K562 (cell line): ENCODE measurements around the gene RNGTT.

Source experiments
- ARID1B ChIP-seq: fragments of 450-650 bp; IDR thresholded peaks from 2 replicates; pipeline ENCODE4 v1.6.1; 2016; ENCODE audit warnings: antibody characterized with exemption, mild to moderate bottlenecking, inconsistent platforms
- JUNB ChIP-seq: fragments of 450-650 bp; formaldehyde crosslinking; conservative IDR thresholded peaks from 2 replicates; pipeline ENCODE4 v1.4.0; 2020; ENCODE audit warnings: mild to moderate bottlenecking
- KLF13 ChIP-seq: fragments of 450-650 bp; IDR thresholded peaks from 2 replicates; pipeline ENCODE4 v1.6.1; 2016; ENCODE audit warnings: missing genetic modification characterization, low read depth, mild to moderate bottlenecking, missing compliant biosample characterization, moderate library complexity, borderline replicate concordance
- MEIS2 ChIP-seq: fragments of 450-650 bp; IDR thresholded peaks from 2 replicates; pipeline ENCODE4 v1.6.1; 2014; ENCODE audit warnings: mild to moderate bottlenecking; ENCODE audit not compliant: partially characterized antibody
- NRF1 ChIP-seq, 2 experiments: fragments of 450-650 bp; IDR thresholded peaks in 1 of 2; conservative IDR thresholded peaks in 1 of 2; 2 replicates each; pipeline ENCODE4 v1.6.1; 2014; ENCODE audit warnings: mild to moderate bottlenecking in 2 of 2
- SMARCE1 ChIP-seq: fragments of 450-650 bp; IDR thresholded peaks from 2 replicates; pipeline ENCODE4 v1.7.1; 2016; ENCODE audit warnings: mild to moderate bottlenecking
- ZNF41 ChIP-seq: fragments of 250-450 bp; sonication (Bioruptor Pico); conservative IDR thresholded peaks from 2 replicates; pipeline ENCODE4 v1.4.0; 2020; ENCODE audit warnings: mild to moderate bottlenecking
- ZNF644 ChIP-seq: fragments of 200-800 bp; sonication (Bioruptor generic); IDR thresholded peaks from 2 replicates; pipeline ENCODE4 v1.6.1; 2016; ENCODE audit warnings: low read depth, missing genetic modification characterization, missing compliant biosample characterization
- TF ChIP-seq, protein P1 (sequence below): sonication (generic); formaldehyde crosslinking; IDR thresholded peaks from 2 replicates; pipeline ENCODE4 v1.9.0; 2022; ENCODE audit warnings: mild to moderate bottlenecking, missing genetic modification reagents
- TF ChIP-seq, protein P2 (sequence below), 3 experiments: IDR thresholded peaks in 2 of 3; conservative IDR thresholded peaks in 1 of 3; 2 replicates each; pipeline ENCODE4 v1.5.1; 2011 to 2012; ENCODE audit warnings: low read length in 3 of 3, mild to moderate bottlenecking in 3 of 3, control low read depth in 2 of 3, improper control_type of control experiment in 1 of 3, inconsistent platforms in 1 of 3, low read depth in 1 of 3, mixed read lengths in 1 of 3, moderate library complexity in 1 of 3; ENCODE audit not compliant: insufficient read depth in 2 of 3
- TF ChIP-seq, protein P3 (sequence below): fragments of 250-450 bp; sonication (Bioruptor Pico); IDR thresholded peaks from 2 replicates; pipeline ENCODE4 v1.5.0; 2020; ENCODE audit warnings: mild to moderate bottlenecking
- TF ChIP-seq, protein P4 (sequence below): fragments of 450-650 bp; IDR thresholded peaks from 2 replicates; pipeline ENCODE4 v1.6.1; 2016
- TF ChIP-seq, protein P5 (sequence below): fragments of 250-450 bp; sonication (Bioruptor Pico); IDR thresholded peaks from 2 replicates; pipeline ENCODE4 v1.5.0; 2022; ENCODE audit warnings: mild to moderate bottlenecking
- TF ChIP-seq, protein P6 (sequence below): sonication (generic); formaldehyde crosslinking; IDR thresholded peaks from 2 replicates; pipeline ENCODE4 v1.8.1; 2022; ENCODE audit warnings: missing genetic modification reagents

DNA sequence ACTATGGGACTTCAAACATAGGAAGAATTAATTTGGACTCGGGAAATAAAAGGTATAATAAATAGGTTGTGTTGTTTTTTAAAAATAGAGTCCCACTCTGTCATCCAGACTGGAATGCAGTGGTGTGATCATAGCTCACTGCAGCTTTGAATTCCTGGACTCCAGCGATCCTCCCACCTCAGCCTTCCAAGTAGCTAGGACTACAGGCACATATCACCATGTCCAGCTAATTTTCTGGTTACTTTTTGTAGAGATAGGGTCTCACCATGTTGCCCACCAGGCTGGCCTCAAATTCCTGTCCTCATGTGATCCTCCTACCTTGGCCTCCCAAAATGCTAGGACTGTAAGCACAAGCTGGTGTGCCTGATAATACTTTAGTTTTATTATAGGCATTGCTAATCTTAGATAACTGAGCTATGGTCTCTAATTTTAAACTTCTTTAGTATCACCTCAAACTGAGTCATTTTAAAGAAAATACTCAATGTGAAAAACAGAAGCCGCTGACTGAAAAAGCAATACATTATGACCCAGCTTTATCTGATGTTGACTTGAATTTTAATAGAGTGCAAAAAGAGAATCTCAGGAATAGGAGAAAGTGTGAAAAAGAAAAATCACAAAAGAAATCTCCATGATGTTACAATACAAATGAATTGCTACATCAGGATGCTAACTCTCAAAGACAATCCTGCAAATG is 251.0 kb downstream of the RNGTT start:
- no peak for TF ChIP-seq ARID1B
- TF ChIP-seq, protein P1, sequence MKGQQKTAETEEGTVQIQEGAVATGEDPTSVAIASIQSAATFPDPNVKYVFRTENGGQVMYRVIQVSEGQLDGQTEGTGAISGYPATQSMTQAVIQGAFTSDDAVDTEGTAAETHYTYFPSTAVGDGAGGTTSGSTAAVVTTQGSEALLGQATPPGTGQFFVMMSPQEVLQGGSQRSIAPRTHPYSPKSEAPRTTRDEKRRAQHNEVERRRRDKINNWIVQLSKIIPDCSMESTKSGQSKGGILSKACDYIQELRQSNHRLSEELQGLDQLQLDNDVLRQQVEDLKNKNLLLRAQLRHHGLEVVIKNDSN (CRISPR knock-in tag), result no peak
- no peak for TF ChIP-seq JUNB (CRISPR knock-in tag)
- TF ChIP-seq, protein P2, sequence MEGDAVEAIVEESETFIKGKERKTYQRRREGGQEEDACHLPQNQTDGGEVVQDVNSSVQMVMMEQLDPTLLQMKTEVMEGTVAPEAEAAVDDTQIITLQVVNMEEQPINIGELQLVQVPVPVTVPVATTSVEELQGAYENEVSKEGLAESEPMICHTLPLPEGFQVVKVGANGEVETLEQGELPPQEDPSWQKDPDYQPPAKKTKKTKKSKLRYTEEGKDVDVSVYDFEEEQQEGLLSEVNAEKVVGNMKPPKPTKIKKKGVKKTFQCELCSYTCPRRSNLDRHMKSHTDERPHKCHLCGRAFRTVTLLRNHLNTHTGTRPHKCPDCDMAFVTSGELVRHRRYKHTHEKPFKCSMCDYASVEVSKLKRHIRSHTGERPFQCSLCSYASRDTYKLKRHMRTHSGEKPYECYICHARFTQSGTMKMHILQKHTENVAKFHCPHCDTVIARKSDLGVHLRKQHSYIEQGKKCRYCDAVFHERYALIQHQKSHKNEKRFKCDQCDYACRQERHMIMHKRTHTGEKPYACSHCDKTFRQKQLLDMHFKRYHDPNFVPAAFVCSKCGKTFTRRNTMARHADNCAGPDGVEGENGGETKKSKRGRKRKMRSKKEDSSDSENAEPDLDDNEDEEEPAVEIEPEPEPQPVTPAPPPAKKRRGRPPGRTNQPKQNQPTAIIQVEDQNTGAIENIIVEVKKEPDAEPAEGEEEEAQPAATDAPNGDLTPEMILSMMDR (IDR thresholded peaks at IDR 0.05 in 2 of 3, conservative IDR thresholded peaks at IDR 0.05 in 1 of 3; ENCODE audit: insufficient read depth in 2 of 3, low read depth in 1 of 3, low read length in 3 of 3), result no peak
- TF ChIP-seq, protein P3, sequence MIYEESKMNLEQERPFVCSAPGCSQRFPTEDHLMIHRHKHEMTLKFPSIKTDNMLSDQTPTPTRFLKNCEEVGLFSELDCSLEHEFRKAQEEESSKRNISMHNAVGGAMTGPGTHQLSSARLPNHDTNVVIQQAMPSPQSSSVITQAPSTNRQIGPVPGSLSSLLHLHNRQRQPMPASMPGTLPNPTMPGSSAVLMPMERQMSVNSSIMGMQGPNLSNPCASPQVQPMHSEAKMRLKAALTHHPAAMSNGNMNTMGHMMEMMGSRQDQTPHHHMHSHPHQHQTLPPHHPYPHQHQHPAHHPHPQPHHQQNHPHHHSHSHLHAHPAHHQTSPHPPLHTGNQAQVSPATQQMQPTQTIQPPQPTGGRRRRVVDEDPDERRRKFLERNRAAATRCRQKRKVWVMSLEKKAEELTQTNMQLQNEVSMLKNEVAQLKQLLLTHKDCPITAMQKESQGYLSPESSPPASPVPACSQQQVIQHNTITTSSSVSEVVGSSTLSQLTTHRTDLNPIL, result no peak
- TF ChIP-seq ZNF644, result no peak
- no peak for TF ChIP-seq NRF1 (conservative IDR thresholded peaks at IDR 0.05 in 1 of 2, IDR thresholded peaks at IDR 0.05 in 1 of 2)
- TF ChIP-seq, protein P4, sequence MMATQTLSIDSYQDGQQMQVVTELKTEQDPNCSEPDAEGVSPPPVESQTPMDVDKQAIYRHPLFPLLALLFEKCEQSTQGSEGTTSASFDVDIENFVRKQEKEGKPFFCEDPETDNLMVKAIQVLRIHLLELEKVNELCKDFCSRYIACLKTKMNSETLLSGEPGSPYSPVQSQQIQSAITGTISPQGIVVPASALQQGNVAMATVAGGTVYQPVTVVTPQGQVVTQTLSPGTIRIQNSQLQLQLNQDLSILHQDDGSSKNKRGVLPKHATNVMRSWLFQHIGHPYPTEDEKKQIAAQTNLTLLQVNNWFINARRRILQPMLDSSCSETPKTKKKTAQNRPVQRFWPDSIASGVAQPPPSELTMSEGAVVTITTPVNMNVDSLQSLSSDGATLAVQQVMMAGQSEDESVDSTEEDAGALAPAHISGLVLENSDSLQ, result no peak
- TF ChIP-seq, protein P5, sequence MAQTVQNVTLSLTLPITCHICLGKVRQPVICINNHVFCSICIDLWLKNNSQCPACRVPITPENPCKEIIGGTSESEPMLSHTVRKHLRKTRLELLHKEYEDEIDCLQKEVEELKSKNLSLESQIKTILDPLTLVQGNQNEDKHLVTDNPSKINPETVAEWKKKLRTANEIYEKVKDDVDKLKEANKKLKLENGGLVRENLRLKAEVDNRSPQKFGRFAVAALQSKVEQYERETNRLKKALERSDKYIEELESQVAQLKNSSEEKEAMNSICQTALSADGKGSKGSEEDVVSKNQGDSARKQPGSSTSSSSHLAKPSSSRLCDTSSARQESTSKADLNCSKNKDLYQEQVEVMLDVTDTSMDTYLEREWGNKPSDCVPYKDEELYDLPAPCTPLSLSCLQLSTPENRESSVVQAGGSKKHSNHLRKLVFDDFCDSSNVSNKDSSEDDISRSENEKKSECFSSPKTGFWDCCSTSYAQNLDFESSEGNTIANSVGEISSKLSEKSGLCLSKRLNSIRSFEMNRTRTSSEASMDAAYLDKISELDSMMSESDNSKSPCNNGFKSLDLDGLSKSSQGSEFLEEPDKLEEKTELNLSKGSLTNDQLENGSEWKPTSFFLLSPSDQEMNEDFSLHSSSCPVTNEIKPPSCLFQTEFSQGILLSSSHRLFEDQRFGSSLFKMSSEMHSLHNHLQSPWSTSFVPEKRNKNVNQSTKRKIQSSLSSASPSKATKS (CRISPR knock-in tag), result no peak
- no peak for TF ChIP-seq SMARCE1
- TF ChIP-seq, protein P6, sequence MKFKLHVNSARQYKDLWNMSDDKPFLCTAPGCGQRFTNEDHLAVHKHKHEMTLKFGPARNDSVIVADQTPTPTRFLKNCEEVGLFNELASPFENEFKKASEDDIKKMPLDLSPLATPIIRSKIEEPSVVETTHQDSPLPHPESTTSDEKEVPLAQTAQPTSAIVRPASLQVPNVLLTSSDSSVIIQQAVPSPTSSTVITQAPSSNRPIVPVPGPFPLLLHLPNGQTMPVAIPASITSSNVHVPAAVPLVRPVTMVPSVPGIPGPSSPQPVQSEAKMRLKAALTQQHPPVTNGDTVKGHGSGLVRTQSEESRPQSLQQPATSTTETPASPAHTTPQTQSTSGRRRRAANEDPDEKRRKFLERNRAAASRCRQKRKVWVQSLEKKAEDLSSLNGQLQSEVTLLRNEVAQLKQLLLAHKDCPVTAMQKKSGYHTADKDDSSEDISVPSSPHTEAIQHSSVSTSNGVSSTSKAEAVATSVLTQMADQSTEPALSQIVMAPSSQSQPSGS (CRISPR knock-in tag), result no peak
- TF ChIP-seq MEIS2, result no peak
- no peak for TF ChIP-seq KLF13
- no peak for TF ChIP-seq ZNF41 (CRISPR knock-in tag)
